Measurements from ENCODE around the gene LRRC4C.

DNA sequence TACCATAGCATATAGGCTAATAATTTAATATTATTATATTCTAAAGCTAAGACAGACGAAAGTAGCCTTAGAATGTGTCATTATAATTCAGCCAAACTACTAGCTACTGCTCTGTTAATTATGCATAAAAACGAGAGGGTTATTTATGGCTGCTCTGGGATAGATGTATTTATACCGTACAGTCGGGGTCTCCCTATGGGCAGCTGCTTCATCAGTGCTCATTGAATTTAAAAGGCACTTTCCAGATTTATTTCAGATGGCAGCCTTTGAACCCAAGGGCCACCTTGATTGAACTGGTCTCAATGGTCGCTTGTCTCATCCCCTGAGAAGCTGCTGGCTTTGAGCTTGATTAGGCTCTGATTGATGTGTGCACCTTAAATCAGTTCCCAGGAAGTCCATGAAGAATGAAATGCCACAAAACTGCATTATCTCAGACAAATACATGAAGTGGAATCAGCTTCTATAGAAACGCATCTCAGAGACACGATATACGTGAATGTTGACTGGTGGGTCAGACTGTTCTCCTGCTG lies 377.6 kb downstream of the LRRC4C start:
- TF ChIP-seq CTCF (IDR thresholded peaks at IDR 0.05; ENCODE audit: low read depth, low read length, missing input control), result no peak
- no peak for TF ChIP-seq REST (IDR thresholded peaks at IDR 0.05)
- TF ChIP-seq YY1 (IDR thresholded peaks at IDR 0.05), result no peak
- no peak for TF ChIP-seq GABPA (IDR thresholded peaks at IDR 0.05 in 1 of 2, conservative IDR thresholded peaks at IDR 0.05 in 1 of 2)
- no peak for TF ChIP-seq RAD21 (IDR thresholded peaks at IDR 0.05)
- no peak for TF ChIP-seq MAX (IDR thresholded peaks at IDR 0.05)
- TF ChIP-seq, protein P1, sequence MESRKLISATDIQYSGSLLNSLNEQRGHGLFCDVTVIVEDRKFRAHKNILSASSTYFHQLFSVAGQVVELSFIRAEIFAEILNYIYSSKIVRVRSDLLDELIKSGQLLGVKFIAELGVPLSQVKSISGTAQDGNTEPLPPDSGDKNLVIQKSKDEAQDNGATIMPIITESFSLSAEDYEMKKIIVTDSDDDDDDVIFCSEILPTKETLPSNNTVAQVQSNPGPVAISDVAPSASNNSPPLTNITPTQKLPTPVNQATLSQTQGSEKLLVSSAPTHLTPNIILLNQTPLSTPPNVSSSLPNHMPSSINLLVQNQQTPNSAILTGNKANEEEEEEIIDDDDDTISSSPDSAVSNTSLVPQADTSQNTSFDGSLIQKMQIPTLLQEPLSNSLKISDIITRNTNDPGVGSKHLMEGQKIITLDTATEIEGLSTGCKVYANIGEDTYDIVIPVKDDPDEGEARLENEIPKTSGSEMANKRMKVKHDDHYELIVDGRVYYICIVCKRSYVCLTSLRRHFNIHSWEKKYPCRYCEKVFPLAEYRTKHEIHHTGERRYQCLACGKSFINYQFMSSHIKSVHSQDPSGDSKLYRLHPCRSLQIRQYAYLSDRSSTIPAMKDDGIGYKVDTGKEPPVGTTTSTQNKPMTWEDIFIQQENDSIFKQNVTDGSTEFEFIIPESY (IDR thresholded peaks at IDR 0.05), result no peak
- TF ChIP-seq TAF1 (conservative IDR thresholded peaks at IDR 0.05), result no peak
- no peak for TF ChIP-seq ATF3 (IDR thresholded peaks at IDR 0.05)
- TF ChIP-seq JUND (IDR thresholded peaks at IDR 0.05), result no peak
- TF ChIP-seq RXRA (IDR thresholded peaks at IDR 0.05), result no peak
- TF ChIP-seq FOXA2 (IDR thresholded peaks at IDR 0.05), result no peak

All from liver (tissue), 3 donors.